ENCODE measurements around the gene TMEM81.

Gene TMEM81

DNA sequence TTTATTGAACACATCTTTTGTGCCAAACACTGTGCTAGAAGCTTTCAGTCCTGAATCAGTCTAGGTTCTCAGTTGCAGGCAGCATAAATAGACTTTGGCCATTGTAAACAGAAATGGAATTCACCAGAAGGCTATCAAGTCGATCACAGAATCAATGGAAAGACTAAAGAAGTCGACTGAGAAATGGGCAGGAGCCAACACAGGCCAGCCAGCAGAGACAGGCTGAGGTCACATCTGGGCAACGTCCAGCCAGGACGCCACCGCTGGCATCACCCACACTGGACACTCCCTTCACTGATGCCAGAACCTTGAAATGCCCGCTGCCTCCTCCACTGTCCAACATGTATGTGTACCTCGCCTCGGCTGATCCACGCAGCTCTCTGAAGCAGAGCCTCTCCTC lies 46.7 kb downstream of the TMEM81 start:
- no peak for DNase-seq (ENCODE audit: low read depth, low spot score)

All from iPS DF 19.7 (cell line).